HEK293 (cell line): ENCODE data around the gene CD164.
A peak's percentile ranks its signal among the peaks of the same experiment; 100 is the strongest.

Experiments used
- CTCF ChIA-PET: fragments of 350-600 bp; formaldehyde crosslinking; extraction: SDS; loops from one replicate; lab custom pipeline; 2021; ENCODE audit warnings: antibody characterized with exemption; lab: Yijun Ruan, JAX
- POLR2A ChIA-PET: fragments of 300-600 bp; formaldehyde crosslinking; extraction: SDS; loops from one replicate; lab custom pipeline; 2020; ENCODE audit warnings: antibody characterized with exemption, inconsistent platforms; lab: Yijun Ruan, JAX
- H3K27ac ChIP-seq: fragments of 200-500 bp; sonication (Bioruptor generic); 2 replicates; pipeline ENCODE4 v1.5.1; 2014; ENCODE audit warnings: low read depth, low read length, control low read depth, inconsistent platforms; ENCODE audit errors: extremely low read depth
- H3K36me3 ChIP-seq, 2 experiments: fragments of 200-500 bp in 1 of 2; sonication (Bioruptor generic) in 1 of 2; 1 replicate in 1 of 2; 2 replicates in 1 of 2; pipeline ENCODE4 v1.5.1; 2014 to 2017; ENCODE audit warnings: inconsistent platforms in 2 of 2, low read length in 2 of 2; ENCODE audit not compliant: control insufficient read depth in 2 of 2, insufficient read depth in 1 of 2
- H3K4me1 ChIP-seq: fragments of 200-500 bp; sonication (Bioruptor generic); 2 replicates; pipeline ENCODE4 v1.5.1; 2014; ENCODE audit warnings: mild to moderate bottlenecking, low read length, inconsistent platforms; ENCODE audit not compliant: control insufficient read depth, insufficient read depth
- H3K4me3 ChIP-seq: 2 replicates; pipeline ENCODE4 v1.5.1; 2011; ENCODE audit warnings: low read depth, mild to moderate bottlenecking, control low read depth, low read length, moderate library complexity
- H3K9me3 ChIP-seq: fragments of 200-500 bp; sonication (Bioruptor generic); 2 replicates; pipeline ENCODE4 v1.5.1; 2014; ENCODE audit warnings: low read depth, low read length, inconsistent platforms; ENCODE audit not compliant: control insufficient read depth, insufficient read depth
- BCL11B ChIP-seq: fragments of 450-650 bp; formaldehyde crosslinking; IDR thresholded peaks from 2 replicates; pipeline ENCODE4 v1.5.1; 2016; ENCODE audit warnings: low read depth, missing biosample characterization, missing genetic modification characterization
- GLI4 ChIP-seq: fragments of 450-650 bp; formaldehyde crosslinking; IDR thresholded peaks from 2 replicates; pipeline ENCODE4 v1.5.1; 2016; ENCODE audit warnings: missing biosample characterization, missing genetic modification characterization
- TRIM28 ChIP-seq: IDR thresholded peaks from 2 replicates; pipeline ENCODE4 v1.6.1; 2011; ENCODE audit warnings: low read length, control low read depth, borderline replicate concordance
- ZBTB21 ChIP-seq: fragments of 450-650 bp; formaldehyde crosslinking; IDR thresholded peaks from 2 replicates; pipeline ENCODE4 v1.5.1; 2017; ENCODE audit warnings: missing biosample characterization, missing genetic modification characterization
- ZBTB7A ChIP-seq: fragments of 450-650 bp; formaldehyde crosslinking; IDR thresholded peaks from 2 replicates; pipeline ENCODE4 v1.5.1; 2016; ENCODE audit warnings: low read depth, missing biosample characterization, missing genetic modification characterization
- ZBTB8A ChIP-seq: fragments of 450-650 bp; formaldehyde crosslinking; IDR thresholded peaks from 2 replicates; pipeline ENCODE4 v1.5.1; 2016; ENCODE audit warnings: missing biosample characterization, missing genetic modification characterization
- ZFP41 ChIP-seq: fragments of 450-650 bp; formaldehyde crosslinking; IDR thresholded peaks from 2 replicates; pipeline ENCODE4 v1.5.1; 2016; ENCODE audit warnings: missing biosample characterization, missing genetic modification characterization, borderline replicate concordance
- ZNF132 ChIP-seq: fragments of 450-650 bp; formaldehyde crosslinking; IDR thresholded peaks from 2 replicates; pipeline ENCODE4 v1.5.1; 2017; ENCODE audit warnings: missing biosample characterization, missing genetic modification characterization, borderline replicate concordance
- ZNF423 ChIP-seq: fragments of 450-650 bp; formaldehyde crosslinking; IDR thresholded peaks from 2 replicates; pipeline ENCODE4 v1.5.1; 2016; ENCODE audit warnings: missing biosample characterization, missing genetic modification characterization
- ZNF433 ChIP-seq: fragments of 450-650 bp; formaldehyde crosslinking; IDR thresholded peaks from 2 replicates; pipeline ENCODE4 v1.5.1; 2016; ENCODE audit warnings: missing biosample characterization, missing genetic modification characterization, low read depth
- ZNF677 ChIP-seq: fragments of 450-650 bp; IDR thresholded peaks from 2 replicates; pipeline ENCODE4 v1.5.0; 2018; ENCODE audit warnings: missing biosample characterization, mild to moderate bottlenecking, missing genetic modification characterization, moderate library complexity
- ZNF777 ChIP-seq: fragments of 450-650 bp; formaldehyde crosslinking; IDR thresholded peaks from 2 replicates; pipeline ENCODE4 v1.5.1; 2017; ENCODE audit warnings: missing biosample characterization, missing genetic modification characterization, borderline replicate concordance
- ZNF837 ChIP-seq: fragments of 450-650 bp; formaldehyde crosslinking; IDR thresholded peaks from 2 replicates; pipeline ENCODE4 v1.5.1; 2016; ENCODE audit warnings: missing biosample characterization, missing genetic modification characterization
- ZNF843 ChIP-seq: fragments of 450-650 bp; formaldehyde crosslinking; IDR thresholded peaks from 2 replicates; pipeline ENCODE4 v1.5.1; 2016; ENCODE audit warnings: missing biosample characterization, missing genetic modification characterization
- TF ChIP-seq, protein P1 (sequence below): fragments of 450-650 bp; IDR thresholded peaks from 2 replicates; pipeline ENCODE4 v1.5.1; 2018; ENCODE audit warnings: missing biosample characterization, missing genetic modification characterization
- TF ChIP-seq, protein P2 (sequence below): fragments of 450-650 bp; formaldehyde crosslinking; IDR thresholded peaks from 2 replicates; pipeline ENCODE4 v1.5.1; 2016; ENCODE audit warnings: missing biosample characterization, missing genetic modification characterization, borderline replicate concordance
- TF ChIP-seq, protein P3 (sequence below): fragments of 450-650 bp; formaldehyde crosslinking; IDR thresholded peaks from 2 replicates; pipeline ENCODE4 v1.5.1; 2016; ENCODE audit warnings: missing biosample characterization, missing genetic modification characterization
- TF ChIP-seq, protein P4 (sequence below): fragments of 450-650 bp; formaldehyde crosslinking; IDR thresholded peaks from 2 replicates; pipeline ENCODE4 v1.5.1; 2016; ENCODE audit warnings: missing biosample characterization, missing genetic modification characterization
- TF ChIP-seq, protein P5 (sequence below): fragments of 450-650 bp; formaldehyde crosslinking; IDR thresholded peaks from 2 replicates; pipeline ENCODE4 v1.5.1; 2016; ENCODE audit warnings: missing biosample characterization, missing genetic modification characterization

Gene CD164

DNA sequence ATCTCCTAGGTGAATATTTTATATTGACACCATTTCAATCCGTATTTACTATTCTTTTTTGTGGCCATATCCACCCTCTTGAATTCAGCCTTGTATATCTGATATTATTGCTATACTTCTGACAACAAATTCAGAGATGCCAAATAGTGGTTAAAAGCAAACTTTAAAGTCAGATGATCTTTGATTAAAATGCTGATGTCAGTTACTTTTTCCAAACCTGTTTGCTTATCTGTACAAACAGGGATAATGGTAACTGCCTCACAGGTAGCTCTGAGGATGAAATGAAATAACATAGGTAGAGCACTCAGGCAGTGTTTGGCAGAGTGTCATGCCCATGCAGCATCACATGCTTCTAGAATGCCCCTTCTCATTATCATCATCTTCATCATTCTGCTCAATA is 38.9 kb upstream of the CD164 start:
- no peak overlapping the region for H3K27ac ChIP-seq
- ChIA-PET CTCF (interaction anchor here (0.7 to 1.5 kb wide), 2 partner anchors 38 to 205 kb away, joined by 3 to 5 read pairs; no protein-coding TSS in a partner anchor), POLR2A (no interaction called here)
- H3K9me3 ChIP-seq = no peaks in the 10 kb centered on the region
- H3K4me1 ChIP-seq = no peaks in the 10 kb centered on the region
- TF ChIP-seq ZNF837 (tag by site-specific recombination) = no peak
- TF ChIP-seq, protein P1, sequence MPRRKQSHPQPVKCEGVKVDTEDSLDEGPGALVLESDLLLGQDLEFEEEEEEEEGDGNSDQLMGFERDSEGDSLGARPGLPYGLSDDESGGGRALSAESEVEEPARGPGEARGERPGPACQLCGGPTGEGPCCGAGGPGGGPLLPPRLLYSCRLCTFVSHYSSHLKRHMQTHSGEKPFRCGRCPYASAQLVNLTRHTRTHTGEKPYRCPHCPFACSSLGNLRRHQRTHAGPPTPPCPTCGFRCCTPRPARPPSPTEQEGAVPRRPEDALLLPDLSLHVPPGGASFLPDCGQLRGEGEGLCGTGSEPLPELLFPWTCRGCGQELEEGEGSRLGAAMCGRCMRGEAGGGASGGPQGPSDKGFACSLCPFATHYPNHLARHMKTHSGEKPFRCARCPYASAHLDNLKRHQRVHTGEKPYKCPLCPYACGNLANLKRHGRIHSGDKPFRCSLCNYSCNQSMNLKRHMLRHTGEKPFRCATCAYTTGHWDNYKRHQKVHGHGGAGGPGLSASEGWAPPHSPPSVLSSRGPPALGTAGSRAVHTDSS = peak; percentile 69; the same call in 1 of the 2 replicates
- no peak overlapping the region for H3K4me3 ChIP-seq
- no peaks in the 10 kb centered on the region for H3K36me3 ChIP-seq

DNA sequence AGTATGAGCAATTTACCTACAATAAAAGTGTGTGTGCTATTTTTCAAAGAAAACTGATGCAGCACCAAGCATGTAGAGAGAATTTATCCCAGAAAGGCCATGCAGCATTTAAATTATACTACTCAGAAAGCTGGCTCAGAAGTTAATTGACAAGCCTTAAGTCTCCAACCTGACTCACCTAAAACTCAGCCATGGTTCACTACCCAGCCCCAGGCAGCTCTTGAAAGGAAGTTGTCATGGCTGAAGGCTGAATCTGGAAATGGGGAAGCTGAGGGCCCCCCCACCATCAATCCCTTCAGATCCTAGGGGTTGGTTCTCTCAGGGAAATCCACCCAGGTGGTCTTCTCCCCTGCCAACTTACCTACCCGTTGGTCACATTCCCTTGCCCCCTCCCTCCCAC is 38.5 kb upstream of the CD164 start:
- ChIA-PET CTCF (interaction anchor here (0.6 to 1.5 kb wide), 3 partner anchors 38 to 205 kb away, joined by 3 to 5 read pairs (median 3); no protein-coding TSS in a partner anchor), POLR2A (no interaction called here)
- no peaks in the 10 kb centered on the region for H3K36me3 ChIP-seq
- TF ChIP-seq ZFP41 (tag by site-specific recombination) = no peak
- no peak for TF ChIP-seq ZNF777 (tag by site-specific recombination)
- TF ChIP-seq ZNF677 = no peak
- no peak for TF ChIP-seq ZBTB21 (tag by site-specific recombination)
- TF ChIP-seq, protein P2, sequence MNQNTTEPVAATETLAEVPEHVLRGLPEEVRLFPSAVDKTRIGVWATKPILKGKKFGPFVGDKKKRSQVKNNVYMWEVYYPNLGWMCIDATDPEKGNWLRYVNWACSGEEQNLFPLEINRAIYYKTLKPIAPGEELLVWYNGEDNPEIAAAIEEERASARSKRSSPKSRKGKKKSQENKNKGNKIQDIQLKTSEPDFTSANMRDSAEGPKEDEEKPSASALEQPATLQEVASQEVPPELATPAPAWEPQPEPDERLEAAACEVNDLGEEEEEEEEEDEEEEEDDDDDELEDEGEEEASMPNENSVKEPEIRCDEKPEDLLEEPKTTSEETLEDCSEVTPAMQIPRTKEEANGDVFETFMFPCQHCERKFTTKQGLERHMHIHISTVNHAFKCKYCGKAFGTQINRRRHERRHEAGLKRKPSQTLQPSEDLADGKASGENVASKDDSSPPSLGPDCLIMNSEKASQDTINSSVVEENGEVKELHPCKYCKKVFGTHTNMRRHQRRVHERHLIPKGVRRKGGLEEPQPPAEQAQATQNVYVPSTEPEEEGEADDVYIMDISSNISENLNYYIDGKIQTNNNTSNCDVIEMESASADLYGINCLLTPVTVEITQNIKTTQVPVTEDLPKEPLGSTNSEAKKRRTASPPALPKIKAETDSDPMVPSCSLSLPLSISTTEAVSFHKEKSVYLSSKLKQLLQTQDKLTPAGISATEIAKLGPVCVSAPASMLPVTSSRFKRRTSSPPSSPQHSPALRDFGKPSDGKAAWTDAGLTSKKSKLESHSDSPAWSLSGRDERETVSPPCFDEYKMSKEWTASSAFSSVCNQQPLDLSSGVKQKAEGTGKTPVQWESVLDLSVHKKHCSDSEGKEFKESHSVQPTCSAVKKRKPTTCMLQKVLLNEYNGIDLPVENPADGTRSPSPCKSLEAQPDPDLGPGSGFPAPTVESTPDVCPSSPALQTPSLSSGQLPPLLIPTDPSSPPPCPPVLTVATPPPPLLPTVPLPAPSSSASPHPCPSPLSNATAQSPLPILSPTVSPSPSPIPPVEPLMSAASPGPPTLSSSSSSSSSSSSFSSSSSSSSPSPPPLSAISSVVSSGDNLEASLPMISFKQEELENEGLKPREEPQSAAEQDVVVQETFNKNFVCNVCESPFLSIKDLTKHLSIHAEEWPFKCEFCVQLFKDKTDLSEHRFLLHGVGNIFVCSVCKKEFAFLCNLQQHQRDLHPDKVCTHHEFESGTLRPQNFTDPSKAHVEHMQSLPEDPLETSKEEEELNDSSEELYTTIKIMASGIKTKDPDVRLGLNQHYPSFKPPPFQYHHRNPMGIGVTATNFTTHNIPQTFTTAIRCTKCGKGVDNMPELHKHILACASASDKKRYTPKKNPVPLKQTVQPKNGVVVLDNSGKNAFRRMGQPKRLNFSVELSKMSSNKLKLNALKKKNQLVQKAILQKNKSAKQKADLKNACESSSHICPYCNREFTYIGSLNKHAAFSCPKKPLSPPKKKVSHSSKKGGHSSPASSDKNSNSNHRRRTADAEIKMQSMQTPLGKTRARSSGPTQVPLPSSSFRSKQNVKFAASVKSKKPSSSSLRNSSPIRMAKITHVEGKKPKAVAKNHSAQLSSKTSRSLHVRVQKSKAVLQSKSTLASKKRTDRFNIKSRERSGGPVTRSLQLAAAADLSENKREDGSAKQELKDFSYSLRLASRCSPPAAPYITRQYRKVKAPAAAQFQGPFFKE (tag by site-specific recombination) = no peak
- TF ChIP-seq TRIM28 = no peak
- TF ChIP-seq ZBTB8A (tag by site-specific recombination) = no peak
- TF ChIP-seq, protein P3, sequence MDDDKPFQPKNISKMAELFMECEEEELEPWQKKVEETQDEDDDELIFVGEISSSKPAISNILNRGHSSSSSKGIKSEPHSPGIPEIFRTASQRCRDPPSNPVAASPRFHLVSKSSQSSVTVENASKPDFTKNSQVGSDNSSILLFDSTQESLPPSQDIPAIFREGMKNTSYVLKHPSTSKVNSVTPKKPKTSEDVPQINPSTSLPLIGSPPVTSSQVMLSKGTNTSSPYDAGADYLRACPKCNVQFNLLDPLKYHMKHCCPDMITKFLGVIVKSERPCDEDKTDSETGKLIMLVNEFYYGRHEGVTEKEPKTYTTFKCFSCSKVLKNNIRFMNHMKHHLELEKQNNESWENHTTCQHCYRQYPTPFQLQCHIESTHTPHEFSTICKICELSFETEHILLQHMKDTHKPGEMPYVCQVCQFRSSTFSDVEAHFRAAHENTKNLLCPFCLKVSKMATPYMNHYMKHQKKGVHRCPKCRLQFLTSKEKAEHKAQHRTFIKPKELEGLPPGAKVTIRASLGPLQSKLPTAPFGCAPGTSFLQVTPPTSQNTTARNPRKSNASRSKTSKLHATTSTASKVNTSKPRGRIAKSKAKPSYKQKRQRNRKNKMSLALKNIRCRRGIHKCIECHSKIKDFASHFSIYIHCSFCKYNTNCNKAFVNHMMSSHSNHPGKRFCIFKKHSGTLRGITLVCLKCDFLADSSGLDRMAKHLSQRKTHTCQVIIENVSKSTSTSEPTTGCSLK = no peak
- TF ChIP-seq, protein P4, sequence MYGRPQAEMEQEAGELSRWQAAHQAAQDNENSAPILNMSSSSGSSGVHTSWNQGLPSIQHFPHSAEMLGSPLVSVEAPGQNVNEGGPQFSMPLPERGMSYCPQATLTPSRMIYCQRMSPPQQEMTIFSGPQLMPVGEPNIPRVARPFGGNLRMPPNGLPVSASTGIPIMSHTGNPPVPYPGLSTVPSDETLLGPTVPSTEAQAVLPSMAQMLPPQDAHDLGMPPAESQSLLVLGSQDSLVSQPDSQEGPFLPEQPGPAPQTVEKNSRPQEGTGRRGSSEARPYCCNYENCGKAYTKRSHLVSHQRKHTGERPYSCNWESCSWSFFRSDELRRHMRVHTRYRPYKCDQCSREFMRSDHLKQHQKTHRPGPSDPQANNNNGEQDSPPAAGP (tag by site-specific recombination) = no peak
- TF ChIP-seq, protein P5, sequence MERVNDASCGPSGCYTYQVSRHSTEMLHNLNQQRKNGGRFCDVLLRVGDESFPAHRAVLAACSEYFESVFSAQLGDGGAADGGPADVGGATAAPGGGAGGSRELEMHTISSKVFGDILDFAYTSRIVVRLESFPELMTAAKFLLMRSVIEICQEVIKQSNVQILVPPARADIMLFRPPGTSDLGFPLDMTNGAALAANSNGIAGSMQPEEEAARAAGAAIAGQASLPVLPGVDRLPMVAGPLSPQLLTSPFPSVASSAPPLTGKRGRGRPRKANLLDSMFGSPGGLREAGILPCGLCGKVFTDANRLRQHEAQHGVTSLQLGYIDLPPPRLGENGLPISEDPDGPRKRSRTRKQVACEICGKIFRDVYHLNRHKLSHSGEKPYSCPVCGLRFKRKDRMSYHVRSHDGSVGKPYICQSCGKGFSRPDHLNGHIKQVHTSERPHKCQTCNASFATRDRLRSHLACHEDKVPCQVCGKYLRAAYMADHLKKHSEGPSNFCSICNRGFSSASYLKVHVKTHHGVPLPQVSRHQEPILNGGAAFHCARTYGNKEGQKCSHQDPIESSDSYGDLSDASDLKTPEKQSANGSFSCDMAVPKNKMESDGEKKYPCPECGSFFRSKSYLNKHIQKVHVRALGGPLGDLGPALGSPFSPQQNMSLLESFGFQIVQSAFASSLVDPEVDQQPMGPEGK = no peak
- TF ChIP-seq ZNF132 (tag by site-specific recombination) = no peak
- no peak for TF ChIP-seq ZNF843 (tag by site-specific recombination)
- TF ChIP-seq ZNF423 (tag by site-specific recombination) = no peak
- TF ChIP-seq ZBTB7A (tag by site-specific recombination) = no peak
- TF ChIP-seq ZNF433 = no peak
- no peak for TF ChIP-seq GLI4 (tag by site-specific recombination)
- no peak for TF ChIP-seq BCL11B (tag by site-specific recombination)
- H3K4me1 ChIP-seq = no peaks in the 10 kb centered on the region
- H3K9me3 ChIP-seq = no peaks in the 10 kb centered on the region
- H3K27ac ChIP-seq = no peak overlapping the region
- H3K4me3 ChIP-seq = no peak overlapping the region
